ENCODE results near the gene TEKT5. TPM values are rescaled to one million over a fixed set of nuclear protein-coding genes. Genes with fewer than 3 reads are reported as not detected.

TEKT5 gene
- total and polyA plus RNA-seq, 2 donors from 2014 or later: 0.57 TPM; not detected in 1

GRCh38 chr16:10688726-10689125 lies 6.0 kb downstream of the TEKT5 start:
- FAIRE-seq: no peak
- Histone ChIP-seq H3K27ac (ENCODE audit: low read depth in 2 of 2, low read length in 2 of 2) (no peak overlapping the region), H3K4me3 (ENCODE audit: low read length in 3 of 3) (no peak overlapping the region), H3K36me3 (ENCODE audit: control insufficient read depth in 2 of 3, insufficient read depth in 3 of 3, low read length in 3 of 3) (no peaks in the 10 kb centered on the region), H3K27me3 (ENCODE audit: control insufficient read depth, insufficient read depth, low read length) (no peaks in the 10 kb centered on the region), H3K4me1 (ENCODE audit: control insufficient read depth in 2 of 3, insufficient read depth in 2 of 3, low read depth in 1 of 3, low read length in 3 of 3) (no peaks in the 10 kb centered on the region), H3K9me3 (ENCODE audit: control insufficient read depth in 2 of 3, insufficient read depth in 1 of 3, low read length in 3 of 3) (no peaks in the 10 kb centered on the region), H3K9ac (ENCODE audit: low read length in 3 of 3) (no peak overlapping the region)
- intact Hi-C loops (cut with DNase I): no loop called here
- no peak for TF ChIP-seq CTCF (IDR thresholded peaks at IDR 0.05; ENCODE audit: borderline replicate concordance, extremely low read depth, insufficient read depth)
- no peak for DNase-seq

- Histone ChIP-seq H3K27ac (ENCODE audit: low read depth in 2 of 2, low read length in 2 of 2) (no peak overlapping the region), H3K4me1 (ENCODE audit: control insufficient read depth in 2 of 3, insufficient read depth in 2 of 3, low read depth in 1 of 3, low read length in 3 of 3) (no peaks in the 10 kb centered on the region), H3K4me3 (ENCODE audit: low read length in 3 of 3) (no peak overlapping the region), H3K27me3 (ENCODE audit: control insufficient read depth, insufficient read depth, low read length) (no peaks in the 10 kb centered on the region), H3K9me3 (ENCODE audit: control insufficient read depth in 2 of 3, insufficient read depth in 1 of 3, low read length in 3 of 3) (no peaks in the 10 kb centered on the region), H3K9ac (ENCODE audit: low read length in 3 of 3) (no peak overlapping the region), H3K36me3 (ENCODE audit: control insufficient read depth in 2 of 3, insufficient read depth in 3 of 3, low read length in 3 of 3) (no peaks in the 10 kb centered on the region)
- no peak for FAIRE-seq
- DNase-seq: peak in 1 of 5 donors; percentile 20
- intact Hi-C loops (cut with DNase I): no loop called here
- TF ChIP-seq CTCF (IDR thresholded peaks at IDR 0.05; ENCODE audit: borderline replicate concordance, extremely low read depth, insufficient read depth): no peak
Measured at GRCh38 chr16:10688291-10688690, 6.4 kb downstream of the TEKT5 start.

GRCh38 chr16:10685709-10686108 lies 9.0 kb downstream of the TEKT5 start:
- H3K9ac ChIP-seq (ENCODE audit: low read length in 3 of 3): no peak overlapping the region
- H3K9me3 ChIP-seq (ENCODE audit: control insufficient read depth in 2 of 3, insufficient read depth in 1 of 3, low read length in 3 of 3): no peaks in the 10 kb centered on the region
- FAIRE-seq: no peak
- intact Hi-C loops (cut with DNase I): no loop called here
- no peaks in the 10 kb centered on the region for H3K36me3 ChIP-seq (ENCODE audit: control insufficient read depth in 2 of 3, insufficient read depth in 3 of 3, low read length in 3 of 3)
- H3K27ac ChIP-seq (ENCODE audit: low read depth in 2 of 2, low read length in 2 of 2): no peak overlapping the region
- no peaks in the 10 kb centered on the region for H3K4me1 ChIP-seq (ENCODE audit: control insufficient read depth in 2 of 3, insufficient read depth in 2 of 3, low read depth in 1 of 3, low read length in 3 of 3)
- TF ChIP-seq CTCF (IDR thresholded peaks at IDR 0.05; ENCODE audit: borderline replicate concordance, extremely low read depth, insufficient read depth): no peak
- DNase-seq: no peak
- no peak overlapping the region for H3K4me3 ChIP-seq (ENCODE audit: low read length in 3 of 3)
- H3K27me3 ChIP-seq (ENCODE audit: control insufficient read depth, insufficient read depth, low read length): no peaks in the 10 kb centered on the region

- Histone ChIP-seq H3K36me3 (ENCODE audit: control insufficient read depth in 2 of 3, insufficient read depth in 3 of 3, low read length in 3 of 3) (no peaks in the 10 kb centered on the region), H3K9me3 (ENCODE audit: control insufficient read depth in 2 of 3, insufficient read depth in 1 of 3, low read length in 3 of 3) (no peaks in the 10 kb centered on the region), H3K4me1 (ENCODE audit: control insufficient read depth in 2 of 3, insufficient read depth in 2 of 3, low read depth in 1 of 3, low read length in 3 of 3) (no peaks in the 10 kb centered on the region), H3K4me3 (ENCODE audit: low read length in 3 of 3) (no peak overlapping the region), H3K27me3 (ENCODE audit: control insufficient read depth, insufficient read depth, low read length) (no peaks in the 10 kb centered on the region), H3K27ac (ENCODE audit: low read depth in 2 of 2, low read length in 2 of 2) (no peak overlapping the region), H3K9ac (ENCODE audit: low read length in 3 of 3) (no peak overlapping the region)
- no peak for FAIRE-seq
- DNase-seq: no peak
- TF ChIP-seq CTCF (IDR thresholded peaks at IDR 0.05; ENCODE audit: borderline replicate concordance, extremely low read depth, insufficient read depth): no peak
- intact Hi-C loops (cut with DNase I): no loop called here
Measured at GRCh38 chr16:10684511-10685151, 10.1 kb downstream of the TEKT5 start.

Measured in kidney (tissue), 14 donors.